HFFc6 (cell line): ENCODE data around the gene TKTL1. TPM values are rescaled to one million over a fixed set of nuclear protein-coding genes. Genes with fewer than 3 reads are reported as not detected.

Experiments used
- DNase-seq: peaks from one replicate; pipeline ENCODE4 v3.0.0-alpha.2; 2018
- H3K27ac Mint-ChIP-seq: 2 replicates; pipeline ENCODE4 v1.8.0; 2020; ENCODE audit warnings: mild to moderate bottlenecking, mixed read lengths
- H3K27me3 Mint-ChIP-seq: 2 replicates; pipeline ENCODE4 v1.8.0; 2021; ENCODE audit warnings: mild to moderate bottlenecking, moderate library complexity, mixed read lengths; ENCODE audit not compliant: insufficient read depth
- H3K36me3 Mint-ChIP-seq: 2 replicates; pipeline ENCODE4 v1.8.0; 2021; ENCODE audit warnings: low read depth, mixed read lengths
- H3K4me1 Mint-ChIP-seq: 2 replicates; pipeline ENCODE4 v1.8.0; 2020; ENCODE audit warnings: low read depth, mixed read lengths
- H3K4me3 Mint-ChIP-seq: 2 replicates; pipeline ENCODE4 v1.8.0; 2020; ENCODE audit warnings: mild to moderate bottlenecking, moderate library complexity, mixed read lengths
- H3K9me3 Mint-ChIP-seq: 2 replicates; pipeline ENCODE4 v1.8.0; 2020; ENCODE audit warnings: mild to moderate bottlenecking, mixed read lengths
- CTCF ChIP-seq: fragments of 200-600 bp; sonication (generic); IDR thresholded peaks from 2 replicates; pipeline ENCODE4 v1.5.0; 2021; ENCODE audit warnings: antibody characterized with exemption, mild to moderate bottlenecking
- total RNA-seq, 6 experiments: library from RNA; stranded (reverse); fragmentation: NEBNext Ultra II Directional; extraction: Animal tissue kit (Norgen Biotek cat#: 25700); gene quantifications; 2 replicates in 1 of 6; 3 replicates in 5 of 6; pipeline ENCODE4 v1.2.3, GENCODE V29; 2021

The TKTL1 gene
- total RNA-seq, 6 experiments from 2014 or later = not detected

DNA sequence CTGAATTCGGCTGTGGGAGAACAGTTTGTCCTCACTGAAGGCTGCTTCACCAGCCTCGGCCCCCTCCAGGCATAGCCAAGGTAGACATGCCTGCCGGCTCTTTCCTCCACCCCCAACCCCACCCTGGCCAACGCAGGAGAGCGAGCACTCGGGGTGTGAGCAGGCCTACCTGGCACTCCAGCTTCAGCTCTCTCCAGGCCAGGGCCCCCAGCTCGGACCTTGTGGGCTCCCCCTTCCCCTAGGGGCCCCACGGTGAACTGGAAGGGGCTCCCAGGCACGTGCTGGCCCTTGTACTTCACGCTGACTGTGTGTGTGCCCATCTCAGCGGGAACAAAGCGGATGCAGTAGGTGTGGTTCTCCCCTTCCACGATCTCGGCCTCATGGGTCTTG lies 56.4 kb downstream of the TKTL1 start:
- no peak overlapping the region; the same call in 1 of the 2 replicates for H3K4me3 Mint-ChIP-seq
- TF ChIP-seq CTCF = no peak
- H3K4me1 Mint-ChIP-seq = peaks cover 5% of the 10 kb centered on the region
- peaks cover 15% of the 10 kb centered on the region for H3K27me3 Mint-ChIP-seq
- no peaks in the 10 kb centered on the region for H3K36me3 Mint-ChIP-seq
- DNase-seq = no peak
- peak overlapping the region; percentile 29; the same call in 1 of the 2 replicates for H3K27ac Mint-ChIP-seq
- H3K9me3 Mint-ChIP-seq = no peaks in the 10 kb centered on the region

- Mint-ChIP-seq H3K4me1 (peaks cover under 1% of the 10 kb centered on the region), H3K27me3 (peaks cover 11% of the 10 kb centered on the region), H3K4me3 (no peak overlapping the region; the same call in 1 of the 2 replicates), H3K27ac (peak overlapping the region; percentile 29; the same call in 1 of the 2 replicates), H3K36me3 (no peaks in the 10 kb centered on the region), H3K9me3 (no peaks in the 10 kb centered on the region)
- DNase-seq = no peak
- TF ChIP-seq CTCF = no peak
These were observed 56.9 kb downstream of the TKTL1 start for GRCh38 chrX:154352466-154352865.

GRCh38 chrX:154353172-154353843 lies 57.7 kb downstream of the TKTL1 start:
- no peaks in the 10 kb centered on the region; the same call in 1 of the 2 replicates for H3K4me1 Mint-ChIP-seq
- no peak for TF ChIP-seq CTCF
- no peaks in the 10 kb centered on the region for H3K9me3 Mint-ChIP-seq
- H3K27ac Mint-ChIP-seq = peak overlapping the region; percentile 45; the same call in 1 of the 2 replicates
- no peaks in the 10 kb centered on the region for H3K36me3 Mint-ChIP-seq
- no peak overlapping the region for H3K4me3 Mint-ChIP-seq
- peaks cover 10% of the 10 kb centered on the region for H3K27me3 Mint-ChIP-seq
- DNase-seq = no peak

DNA sequence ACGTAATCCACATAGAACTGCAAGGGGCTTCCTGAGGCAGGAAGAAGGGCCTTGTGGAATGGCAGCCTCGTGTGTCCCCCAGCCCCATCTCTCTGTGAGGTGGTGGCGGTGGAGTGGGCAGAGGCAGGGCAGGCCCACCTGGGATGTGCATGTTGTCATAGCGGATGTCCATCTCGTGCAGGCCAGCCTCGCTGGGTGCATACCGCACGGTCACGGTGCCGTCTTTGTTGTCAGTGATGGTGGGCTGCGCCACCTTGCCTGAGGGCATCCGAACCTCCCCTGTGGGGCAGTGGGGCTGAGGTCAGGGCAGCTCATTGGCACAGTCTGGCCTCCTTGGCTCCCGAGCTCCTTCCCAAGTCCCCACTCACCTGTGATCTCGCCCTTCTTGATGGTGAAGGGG lies 58.4 kb downstream of the TKTL1 start:
- no peak for TF ChIP-seq CTCF
- no peaks in the 10 kb centered on the region for H3K9me3 Mint-ChIP-seq

DNA sequence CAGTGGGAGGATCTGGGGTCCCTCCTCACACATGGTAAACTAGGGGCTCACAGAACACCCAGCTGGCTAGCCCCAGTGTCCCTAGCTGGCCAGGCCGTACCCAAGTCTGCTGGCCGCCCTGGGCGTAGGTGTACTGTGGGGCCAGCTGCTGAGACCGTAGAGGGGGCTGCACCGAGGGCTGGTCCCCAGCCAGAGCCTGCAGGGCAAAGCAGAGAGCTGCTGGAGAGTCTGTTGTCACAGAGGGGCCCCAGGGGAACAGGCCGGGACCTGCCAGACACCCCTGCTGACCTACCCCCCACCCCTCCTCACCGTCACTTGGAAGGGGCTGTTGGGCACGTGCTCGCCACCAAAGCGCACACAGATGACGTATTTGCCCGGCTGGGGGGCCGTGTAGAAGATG lies 58.9 kb downstream of the TKTL1 start:
- H3K4me1 Mint-ChIP-seq = no peaks in the 10 kb centered on the region
- peaks cover 4% of the 10 kb centered on the region; the same call in 1 of the 2 replicates for H3K36me3 Mint-ChIP-seq
- H3K27ac Mint-ChIP-seq = no peak overlapping the region
- H3K4me3 Mint-ChIP-seq = no peak overlapping the region
- no peak for TF ChIP-seq CTCF
- H3K27me3 Mint-ChIP-seq = peaks cover 14% of the 10 kb centered on the region
- no peaks in the 10 kb centered on the region for H3K9me3 Mint-ChIP-seq
- no peak for DNase-seq

More for the DNA sequence above, 58.4 kb downstream of the TKTL1 start:
- Mint-ChIP-seq H3K36me3 (peaks cover 4% of the 10 kb centered on the region; the same call in 1 of the 2 replicates), H3K4me3 (no peak overlapping the region), H3K27ac (no peak overlapping the region), H3K4me1 (no peaks in the 10 kb centered on the region), H3K27me3 (peaks cover 14% of the 10 kb centered on the region)
- no peak for DNase-seq
